Astrocyte (in vitro differentiated cells and primary cell): ENCODE measurements around the gene CAMKMT.

Experiments
- EZH2 ChIP-seq: IDR thresholded peaks from 2 replicates; pipeline ENCODE4 v1.6.1; 2012; ENCODE audit warnings: mild to moderate bottlenecking, low read length, inconsistent platforms; ENCODE audit not compliant: insufficient read depth
- TF ChIP-seq, protein P1 (sequence below): IDR thresholded peaks from 2 replicates; pipeline ENCODE4 v1.5.1; 2011; ENCODE audit warnings: low read depth, mild to moderate bottlenecking, inconsistent platforms, low read length, moderate library complexity; ENCODE audit not compliant: insufficient read depth

GRCh38 chr2:44779793-44780192 is 418.0 kb downstream of the CAMKMT start:
- TF ChIP-seq, protein P1, sequence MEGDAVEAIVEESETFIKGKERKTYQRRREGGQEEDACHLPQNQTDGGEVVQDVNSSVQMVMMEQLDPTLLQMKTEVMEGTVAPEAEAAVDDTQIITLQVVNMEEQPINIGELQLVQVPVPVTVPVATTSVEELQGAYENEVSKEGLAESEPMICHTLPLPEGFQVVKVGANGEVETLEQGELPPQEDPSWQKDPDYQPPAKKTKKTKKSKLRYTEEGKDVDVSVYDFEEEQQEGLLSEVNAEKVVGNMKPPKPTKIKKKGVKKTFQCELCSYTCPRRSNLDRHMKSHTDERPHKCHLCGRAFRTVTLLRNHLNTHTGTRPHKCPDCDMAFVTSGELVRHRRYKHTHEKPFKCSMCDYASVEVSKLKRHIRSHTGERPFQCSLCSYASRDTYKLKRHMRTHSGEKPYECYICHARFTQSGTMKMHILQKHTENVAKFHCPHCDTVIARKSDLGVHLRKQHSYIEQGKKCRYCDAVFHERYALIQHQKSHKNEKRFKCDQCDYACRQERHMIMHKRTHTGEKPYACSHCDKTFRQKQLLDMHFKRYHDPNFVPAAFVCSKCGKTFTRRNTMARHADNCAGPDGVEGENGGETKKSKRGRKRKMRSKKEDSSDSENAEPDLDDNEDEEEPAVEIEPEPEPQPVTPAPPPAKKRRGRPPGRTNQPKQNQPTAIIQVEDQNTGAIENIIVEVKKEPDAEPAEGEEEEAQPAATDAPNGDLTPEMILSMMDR, result no peak
- no peak for TF ChIP-seq EZH2
